Measurements from ENCODE around the gene ZFYVE28.

ZFYVE28 gene

GRCh38 chr4:2337896-2338295 lies 80.5 kb downstream of the ZFYVE28 start:
- no peak overlapping the region for H3K4me3 ChIP-seq (ENCODE audit: low read depth, low read length)
- no peak for TF ChIP-seq CTCF (IDR thresholded peaks at IDR 0.05; ENCODE audit: low read depth, low read length, missing control alignments)
- no peak for DNase-seq (ENCODE audit: low read depth)

GRCh38 chr4:2337131-2337723 lies 81.2 kb downstream of the ZFYVE28 start:
- no peak for DNase-seq (ENCODE audit: low read depth)
- no peak for TF ChIP-seq CTCF (IDR thresholded peaks at IDR 0.05; ENCODE audit: low read depth, low read length, missing control alignments)
- H3K4me3 ChIP-seq (ENCODE audit: low read depth, low read length): no peak overlapping the region

GRCh38 chr4:2336659-2337058 lies 81.8 kb downstream of the ZFYVE28 start:
- TF ChIP-seq CTCF (IDR thresholded peaks at IDR 0.05; ENCODE audit: low read depth, low read length, missing control alignments): no peak
- no peak overlapping the region for H3K4me3 ChIP-seq (ENCODE audit: low read depth, low read length)
- DNase-seq (ENCODE audit: low read depth): no peak

- DNase-seq (ENCODE audit: low read depth): no peak
- no peak overlapping the region for H3K4me3 ChIP-seq (ENCODE audit: low read depth, low read length)
- no peak for TF ChIP-seq CTCF (IDR thresholded peaks at IDR 0.05; ENCODE audit: low read depth, low read length, missing control alignments)
Measured at GRCh38 chr4:2335729-2336101, 82.7 kb downstream of the ZFYVE28 start.

GRCh38 chr4:2334826-2335728 lies 83.4 kb downstream of the ZFYVE28 start:
- no peak for TF ChIP-seq CTCF (IDR thresholded peaks at IDR 0.05; ENCODE audit: low read depth, low read length, missing control alignments)
- no peak overlapping the region for H3K4me3 ChIP-seq (ENCODE audit: low read depth, low read length)
- DNase-seq (ENCODE audit: low read depth): no peak

GRCh38 chr4:2333916-2334644 lies 84.4 kb downstream of the ZFYVE28 start:
- H3K4me3 ChIP-seq (ENCODE audit: low read depth, low read length): no peak overlapping the region
- TF ChIP-seq CTCF (IDR thresholded peaks at IDR 0.05; ENCODE audit: low read depth, low read length, missing control alignments): no peak
- no peak for DNase-seq (ENCODE audit: low read depth)
